GM23338 (cell line): ENCODE data around the gene YES1. TPM values are rescaled to one million over a fixed set of nuclear protein-coding genes. Genes with fewer than 3 reads are reported as not detected.

Source experiments
- ATAC-seq: fragments of 200-7000 bp; cut with Tn5 transposase; 3 replicates; pipeline ENCODE4 v1.9.1; 2020
- DNase-seq: peaks from one replicate; pipeline ENCODE4 v3.0.0-alpha.2; 2015; ENCODE audit warnings: low spot score
- H2AFZ ChIP-seq: fragments of 200-600 bp; sonication (generic); 2 replicates; pipeline ENCODE4 v1.8.0; 2016; ENCODE audit warnings: antibody characterized with exemption, mild to moderate bottlenecking, moderate library complexity
- H3F3A ChIP-seq: fragments of 200-600 bp; sonication (generic); replicated peaks from 2 replicates; pipeline ENCODE4 v1.8.0; 2017; ENCODE audit warnings: antibody characterized with exemption, mixed run types, low read depth
- H3K27ac ChIP-seq: fragments of 200-600 bp; sonication (generic); 2 replicates; pipeline ENCODE4 v1.6.1; 2016; ENCODE audit warnings: low read depth
- H3K27me3 ChIP-seq: fragments of 200-600 bp; sonication (generic); 2 replicates; pipeline ENCODE4 v1.8.0; 2016; ENCODE audit warnings: mild to moderate bottlenecking, mixed run types, moderate library complexity; ENCODE audit not compliant: insufficient read depth
- H3K36me3 ChIP-seq: fragments of 200-600 bp; sonication (generic); 2 replicates; pipeline ENCODE4 v1.8.0; 2016; ENCODE audit warnings: mild to moderate bottlenecking; ENCODE audit not compliant: insufficient read depth
- H3K4me1 ChIP-seq: fragments of 200-600 bp; sonication (generic); 2 replicates; pipeline ENCODE4 v1.8.0; 2016; ENCODE audit warnings: mild to moderate bottlenecking, moderate library complexity; ENCODE audit not compliant: insufficient read depth
- H3K4me2 ChIP-seq: fragments of 200-600 bp; sonication (generic); 2 replicates; pipeline ENCODE4 v1.7.1; 2017; ENCODE audit warnings: mixed run types
- H3K4me3 ChIP-seq: fragments of 200-600 bp; sonication (generic); 2 replicates; pipeline ENCODE4 v1.6.1; 2016; ENCODE audit warnings: mixed run types
- H3K79me2 ChIP-seq: fragments of 200-600 bp; sonication (generic); replicated peaks from 2 replicates; pipeline ENCODE4 v1.8.0; 2017; ENCODE audit warnings: mild to moderate bottlenecking; ENCODE audit not compliant: insufficient read depth
- H3K9me2 ChIP-seq: fragments of 200-600 bp; sonication (generic); 2 replicates; pipeline ENCODE4 v1.8.0; 2017; ENCODE audit not compliant: insufficient read depth
- H4K20me1 ChIP-seq: fragments of 200-600 bp; sonication (generic); replicated peaks from 2 replicates; pipeline ENCODE4 v1.8.0; 2017; ENCODE audit warnings: mild to moderate bottlenecking; ENCODE audit not compliant: insufficient read depth
- H3K27ac Mint-ChIP-seq: 2 replicates; pipeline ENCODE4 v1.8.0; 2020; ENCODE audit warnings: inconsistent platforms, mild to moderate bottlenecking, moderate library complexity, mixed read lengths
- H3K27me3 Mint-ChIP-seq: 3 replicates; pipeline ENCODE4 v1.8.0; 2022; ENCODE audit warnings: low read depth, mild to moderate bottlenecking, moderate library complexity, mixed read lengths, inconsistent platforms; ENCODE audit not compliant: insufficient read depth, poor library complexity
- H3K36me3 Mint-ChIP-seq: 3 replicates; pipeline ENCODE4 v1.8.0; 2021; ENCODE audit warnings: low read depth, mild to moderate bottlenecking, inconsistent platforms, moderate library complexity, mixed read lengths
- H3K4me1 Mint-ChIP-seq: 3 replicates; pipeline ENCODE4 v1.8.0; 2020; ENCODE audit warnings: mild to moderate bottlenecking, inconsistent platforms, mixed read lengths
- H3K4me3 Mint-ChIP-seq: 3 replicates; pipeline ENCODE4 v1.8.0; 2021; ENCODE audit warnings: moderate library complexity, mild to moderate bottlenecking, inconsistent platforms, mixed read lengths
- H3K9me3 Mint-ChIP-seq: 3 replicates; pipeline ENCODE4 v1.8.0; 2020; ENCODE audit warnings: moderate library complexity, mild to moderate bottlenecking, inconsistent platforms, mixed read lengths
- CREB1 ChIP-seq: fragments of 250-450 bp; sonication (Bioruptor Pico); IDR thresholded peaks from 2 replicates; pipeline ENCODE4 v1.5.0; 2020; ENCODE audit warnings: low read depth, mild to moderate bottlenecking, moderate library complexity
- CTCF ChIP-seq, 2 experiments: fragments of 200-600 bp in 1 of 2; sonication (generic) in 1 of 2; conservative IDR thresholded peaks; 2 replicates each; pipeline versions ENCODE4 v1.5.1 to v1.6.1; 2016 to 2017; ENCODE audit warnings: antibody characterized with exemption in 2 of 2, low read depth in 2 of 2, mild to moderate bottlenecking in 2 of 2, moderate library complexity in 1 of 2
- EZH2 ChIP-seq: fragments of 200-600 bp; sonication (generic); IDR thresholded peaks from one replicate; pipeline ENCODE4 v1.8.0; 2017; ENCODE audit warnings: antibody characterized with exemption, mild to moderate bottlenecking, low read depth; ENCODE audit not compliant: unreplicated experiment
- EZH2phosphoT487 ChIP-seq: fragments of 200-600 bp; sonication (generic); IDR thresholded peaks from one replicate; pipeline ENCODE4 v1.8.1; 2018; ENCODE audit warnings: antibody characterized with exemption; ENCODE audit not compliant: unreplicated experiment
- JUNB ChIP-seq: IDR thresholded peaks from one replicate; pipeline ENCODE4 v1.6.1; 2016; ENCODE audit warnings: antibody characterized with exemption; ENCODE audit not compliant: unreplicated experiment
- NANOG ChIP-seq: IDR thresholded peaks from 2 replicates; pipeline ENCODE4 v1.6.1; 2016; ENCODE audit warnings: antibody characterized with exemption, borderline replicate concordance
- POLR2AphosphoS5 ChIP-seq: IDR thresholded peaks from 2 replicates; pipeline ENCODE4 v1.6.1; 2016; ENCODE audit warnings: antibody characterized with exemption, low read depth
- REST ChIP-seq: IDR thresholded peaks from one replicate; pipeline ENCODE4 v1.6.1; 2018; ENCODE audit warnings: antibody characterized with exemption; ENCODE audit not compliant: unreplicated experiment
- STAT1 ChIP-seq: IDR thresholded peaks from one replicate; pipeline ENCODE4 v1.6.1; 2016; ENCODE audit warnings: antibody characterized with exemption; ENCODE audit not compliant: unreplicated experiment
- ZNF114 ChIP-seq: fragments of 250-450 bp; sonication (Bioruptor Pico); IDR thresholded peaks from 2 replicates; pipeline ENCODE4 v1.5.0; 2020; ENCODE audit warnings: mild to moderate bottlenecking, moderate library complexity
- ZNF331 ChIP-seq: fragments of 250-450 bp; sonication (Bioruptor Pico); IDR thresholded peaks from 2 replicates; pipeline ENCODE4 v1.5.0; 2020; ENCODE audit warnings: low read depth, mild to moderate bottlenecking, moderate library complexity
- ZNF462 ChIP-seq: fragments of 250-450 bp; sonication (Bioruptor Pico); IDR thresholded peaks from 2 replicates; pipeline ENCODE4 v1.5.0; 2020; ENCODE audit warnings: mild to moderate bottlenecking, moderate library complexity
- polyA plus RNA-seq: library from polyadenylated mRNA; unstranded; fragments of >200 nt; fragmentation: Nextera tagmentation; extraction: Ambion mirVana; gene quantifications from 2 replicates; pipeline ENCODE4 v1.2.1, GENCODE V29; 2016
- total RNA-seq: library from RNA; depleted of rRNA; stranded (reverse); fragments of >200 nt; shearing (Covaris generic); gene quantifications from 2 replicates; pipeline ENCODE4 v1.2.3, GENCODE V29; 2014
- TF ChIP-seq, protein P1 (sequence below): IDR thresholded peaks from 2 replicates; pipeline ENCODE4 v1.6.1; 2016; ENCODE audit warnings: antibody characterized with exemption

YES1 gene
- total and polyA plus RNA-seq, 2 experiments from 2014 or later: 25.4 to 327 TPM

DNA sequence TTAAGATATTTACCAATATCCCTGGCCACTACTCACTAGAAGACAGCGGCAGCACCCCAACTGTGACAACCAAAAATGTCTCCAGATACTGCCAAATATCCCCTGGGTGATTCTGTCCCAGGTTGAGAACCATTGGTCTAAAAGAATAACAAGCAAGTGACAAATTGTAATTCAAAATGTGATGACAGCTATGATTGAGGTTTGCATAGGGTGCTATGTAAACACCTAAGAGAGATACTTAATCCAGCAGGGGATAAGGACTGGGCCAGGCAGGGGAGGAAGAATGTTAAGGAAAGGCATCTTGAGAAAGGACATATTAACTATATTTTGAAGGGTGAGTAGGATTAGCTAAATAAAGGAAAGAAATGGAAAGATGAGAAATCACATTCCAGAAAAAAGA lies 61.6 kb downstream of the YES1 start:
- Histone ChIP-seq H2AFZ (no peak overlapping the region), H3K27ac (no peak overlapping the region), H4K20me1 (0 out of 2 replicates have a peak, but pooled peaks cover 8% of the 10 kb centered on the region), H3K27me3 (no peaks in the 10 kb centered on the region), H3K4me3 (no peak overlapping the region), H3K9me2 (no peaks in the 10 kb centered on the region), H3K4me2 (no peak overlapping the region), H3K79me2 (0 out of 2 replicates have a peak, but pooled peaks cover 4% of the 10 kb centered on the region), H3K4me1 (no peaks in the 10 kb centered on the region), H3K36me3 (peaks cover 24% of the 10 kb centered on the region), H3F3A (no peaks in the 10 kb centered on the region)
- TF ChIP-seq ZNF462 (CRISPR knock-in tag) (no peak), STAT1 (no peak), ZNF331 (CRISPR knock-in tag) (no peak), POLR2AphosphoS5 (no peak), CTCF (conservative IDR thresholded peaks at IDR 0.05; ENCODE audit: low read depth in 2 of 2) (no peak), NANOG (no peak), CREB1 (CRISPR knock-in tag) (no peak), REST (no peak), EZH2phosphoT487 (no peak), ZNF114 (no peak), JUNB (no peak), EZH2 (no peak)
- TF ChIP-seq, protein P1, sequence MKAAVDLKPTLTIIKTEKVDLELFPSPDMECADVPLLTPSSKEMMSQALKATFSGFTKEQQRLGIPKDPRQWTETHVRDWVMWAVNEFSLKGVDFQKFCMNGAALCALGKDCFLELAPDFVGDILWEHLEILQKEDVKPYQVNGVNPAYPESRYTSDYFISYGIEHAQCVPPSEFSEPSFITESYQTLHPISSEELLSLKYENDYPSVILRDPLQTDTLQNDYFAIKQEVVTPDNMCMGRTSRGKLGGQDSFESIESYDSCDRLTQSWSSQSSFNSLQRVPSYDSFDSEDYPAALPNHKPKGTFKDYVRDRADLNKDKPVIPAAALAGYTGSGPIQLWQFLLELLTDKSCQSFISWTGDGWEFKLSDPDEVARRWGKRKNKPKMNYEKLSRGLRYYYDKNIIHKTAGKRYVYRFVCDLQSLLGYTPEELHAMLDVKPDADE: no peak
- H3K36me3 Mint-ChIP-seq: peaks cover 25% of the 10 kb centered on the region
- no peaks in the 10 kb centered on the region for H3K27me3 Mint-ChIP-seq
- DNase-seq (no peak), ATAC-seq (no peak)
- H3K4me3 Mint-ChIP-seq: no peak overlapping the region
- no peaks in the 10 kb centered on the region for H3K4me1 Mint-ChIP-seq
- H3K27ac Mint-ChIP-seq: no peak overlapping the region
- no peaks in the 10 kb centered on the region for H3K9me3 Mint-ChIP-seq
